GM19035 (cell line): ENCODE data around the gene DNAH8.

Source experiments
- ATAC-seq: cut with Tn5 transposase; IDR thresholded peaks from one replicate; pipeline ENCODE4 v1.9.1; 2021; ENCODE audit not compliant: unreplicated experiment

Gene DNAH8

DNA sequence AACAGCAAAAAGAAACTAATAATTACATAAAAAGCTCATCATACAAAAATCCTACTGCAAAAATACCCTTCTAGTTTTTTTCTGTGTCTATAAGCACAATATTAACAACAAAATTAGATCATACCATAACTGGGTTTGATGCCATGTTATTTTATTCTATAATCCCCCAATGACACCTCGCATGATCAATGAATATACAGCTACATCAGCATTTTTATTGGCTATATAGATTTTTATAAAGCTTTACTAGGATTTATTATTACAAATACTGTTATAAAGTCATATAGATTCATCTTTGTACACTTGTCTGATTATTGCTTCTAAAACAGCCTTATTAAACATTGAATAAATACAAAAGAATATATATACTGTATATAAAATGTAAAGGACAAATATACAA, 288.4 kb downstream of the DNAH8 start:
- ATAC-seq: no peak

DNA sequence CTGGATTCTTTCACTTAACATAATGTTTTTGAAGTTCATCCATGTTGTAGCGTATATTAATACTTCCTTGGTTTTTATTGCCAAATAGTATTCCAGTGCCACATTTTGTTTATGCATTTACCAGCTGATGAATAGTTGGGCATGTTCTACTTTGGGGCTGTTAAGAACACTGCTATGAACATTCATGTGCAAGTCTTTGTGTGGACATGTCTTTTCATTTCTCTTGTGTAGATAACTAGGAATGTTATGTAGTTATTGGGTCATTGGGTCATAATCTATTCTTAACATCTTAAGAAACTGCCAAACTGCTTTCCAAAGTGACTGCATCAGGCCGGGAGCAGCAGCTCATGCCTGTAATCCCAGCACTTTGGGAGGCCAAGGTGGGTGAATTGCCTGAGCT, 289.7 kb downstream of the DNAH8 start:
- no peak for ATAC-seq

DNA sequence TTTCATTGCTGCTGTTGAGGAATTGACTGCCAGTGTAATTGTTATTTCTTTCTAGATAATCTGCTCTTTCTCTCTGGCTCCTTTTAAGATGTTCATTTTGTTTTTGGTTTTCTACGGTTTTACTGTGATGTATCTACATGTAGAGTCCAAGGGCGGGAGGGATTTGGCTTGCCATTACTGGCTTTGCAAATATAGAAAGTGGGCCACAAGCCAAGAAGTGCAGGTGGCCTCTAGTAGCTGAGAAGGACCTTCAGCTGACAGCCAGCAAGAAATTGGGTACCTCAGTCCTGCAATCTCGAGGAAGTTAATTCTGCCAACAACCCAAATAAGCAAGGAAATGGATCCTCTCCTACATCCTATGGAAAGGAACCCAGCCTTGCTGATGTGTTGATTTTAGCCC, 290.7 kb downstream of the DNAH8 start:
- no peak for ATAC-seq

DNA sequence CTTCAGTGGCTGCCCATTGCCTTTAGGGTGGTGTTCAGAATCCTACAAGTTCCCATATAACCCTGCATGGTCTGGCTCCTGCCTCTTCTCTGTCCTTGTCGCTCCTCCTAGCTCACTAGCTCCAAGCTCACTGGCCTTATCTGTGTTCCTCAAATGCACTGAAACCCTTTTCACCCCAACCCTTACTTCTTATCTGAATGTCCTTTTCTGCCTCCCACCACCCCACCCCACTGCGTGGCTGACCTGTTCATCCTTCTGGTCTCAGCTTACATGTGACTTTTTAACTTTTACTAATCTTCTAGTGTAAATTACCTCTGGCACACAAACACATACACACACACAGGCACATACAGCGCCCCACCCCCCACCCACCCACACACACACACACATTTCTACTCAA, 292.5 kb downstream of the DNAH8 start:
- ATAC-seq: no peak

DNA sequence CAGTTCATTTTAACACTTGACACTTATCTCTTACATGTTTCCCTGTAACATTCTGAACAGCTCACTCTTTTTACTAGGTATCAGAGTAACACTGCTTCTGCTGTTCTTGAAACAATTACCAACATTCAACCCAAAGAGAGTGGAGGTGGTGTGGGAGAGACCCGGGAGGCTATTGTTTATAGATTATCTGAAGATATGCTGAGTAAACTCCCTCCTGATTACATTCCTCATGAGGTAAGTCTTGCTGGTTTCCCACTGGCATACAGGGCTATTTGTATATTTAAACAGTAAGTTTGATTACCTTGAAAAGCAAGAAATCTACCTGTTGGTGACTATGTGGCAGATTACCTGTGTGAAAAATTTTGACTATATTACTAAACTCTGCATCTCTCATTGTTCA, 293.6 kb downstream of the DNAH8 start:
- no peak for ATAC-seq

DNA sequence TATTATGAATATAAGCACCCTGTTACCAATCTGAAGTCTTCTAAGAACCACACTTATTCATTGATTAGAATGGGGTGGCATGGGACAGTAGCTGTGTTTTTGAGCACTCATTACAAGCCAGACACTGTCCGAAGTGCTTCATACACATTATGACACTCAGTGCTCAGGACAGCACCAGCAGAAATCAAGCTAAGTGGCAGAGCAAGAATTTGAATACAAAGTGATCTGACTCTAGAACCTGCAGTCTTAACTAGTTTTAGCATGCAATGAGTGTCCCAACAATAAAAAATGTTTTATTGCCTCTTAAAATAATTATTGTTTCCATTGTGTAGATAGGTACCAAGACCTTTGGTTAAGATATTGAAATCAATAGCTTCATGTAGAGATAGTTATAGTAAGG, 294.4 kb downstream of the DNAH8 start:
- ATAC-seq: no peak

DNA sequence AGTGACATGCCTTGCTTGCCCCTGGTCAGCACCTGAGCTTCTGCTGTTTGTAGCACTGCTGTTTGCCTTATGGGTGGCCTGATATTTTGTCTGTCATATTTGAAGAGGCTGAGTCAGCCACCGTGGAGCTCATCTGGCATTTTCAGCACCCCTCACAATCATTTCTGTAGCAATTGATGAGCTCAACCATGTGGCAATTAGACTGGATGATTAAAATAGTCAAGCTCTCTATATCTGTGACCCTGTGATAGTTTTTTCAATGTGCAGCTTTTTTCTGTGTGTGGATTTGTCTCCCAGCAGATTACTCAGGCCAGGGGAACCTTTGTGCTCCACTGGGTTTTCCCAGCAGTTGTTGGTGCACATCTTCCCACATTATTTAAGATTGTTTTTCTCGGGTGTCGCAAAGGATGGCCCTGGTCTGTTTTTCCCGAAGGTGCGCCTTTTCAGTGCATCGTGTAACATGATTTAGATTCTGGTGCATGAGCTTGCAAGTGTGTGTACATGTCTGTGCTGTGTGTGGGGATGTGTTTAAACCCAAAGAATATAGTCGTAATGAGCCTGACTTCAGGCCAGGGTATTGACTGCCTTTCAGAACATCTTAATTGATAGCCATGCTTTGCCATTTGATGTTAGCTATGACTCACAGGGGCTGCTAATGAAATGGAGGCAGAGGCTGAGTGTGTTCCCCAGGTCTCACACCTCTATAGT, 301.9 kb downstream of the DNAH8 start:
- ATAC-seq: no peak

DNA sequence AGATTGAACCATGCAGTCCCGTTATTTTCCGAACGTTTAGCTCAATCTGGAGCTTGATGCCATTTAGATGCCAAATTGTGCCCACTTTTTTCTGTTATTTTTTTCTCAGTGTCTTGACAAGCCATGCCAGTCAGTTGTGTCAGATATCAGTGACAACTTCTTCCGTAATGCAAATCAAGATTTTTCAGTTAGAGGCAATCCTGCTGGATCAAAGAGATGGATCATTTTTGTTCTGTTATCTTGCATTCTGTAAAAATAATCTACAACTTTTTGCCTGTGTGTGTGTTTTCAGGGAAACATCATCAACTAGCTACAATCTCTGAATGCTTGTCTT, 302.4 kb downstream of the DNAH8 start:
- ATAC-seq: no peak

DNA sequence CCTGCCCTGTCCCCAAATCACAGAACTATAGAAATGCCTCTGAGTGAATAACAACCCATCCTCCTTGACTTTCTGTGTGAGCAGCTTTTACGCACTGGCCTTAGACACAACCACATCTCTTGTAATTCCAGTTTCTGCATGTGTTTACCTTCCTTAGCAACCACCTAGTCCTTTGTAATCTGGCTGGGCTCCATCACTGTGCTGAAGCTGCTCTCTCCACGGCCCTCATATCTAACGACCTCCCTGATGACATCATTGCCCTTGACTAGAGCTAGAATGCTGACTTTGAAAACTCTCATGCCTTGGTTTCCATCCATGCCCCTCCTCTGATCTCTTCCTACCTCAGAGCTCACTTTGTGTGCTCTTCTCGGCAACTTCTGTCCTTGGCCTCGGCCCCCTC, 303.0 kb downstream of the DNAH8 start:
- ATAC-seq: no peak

DNA sequence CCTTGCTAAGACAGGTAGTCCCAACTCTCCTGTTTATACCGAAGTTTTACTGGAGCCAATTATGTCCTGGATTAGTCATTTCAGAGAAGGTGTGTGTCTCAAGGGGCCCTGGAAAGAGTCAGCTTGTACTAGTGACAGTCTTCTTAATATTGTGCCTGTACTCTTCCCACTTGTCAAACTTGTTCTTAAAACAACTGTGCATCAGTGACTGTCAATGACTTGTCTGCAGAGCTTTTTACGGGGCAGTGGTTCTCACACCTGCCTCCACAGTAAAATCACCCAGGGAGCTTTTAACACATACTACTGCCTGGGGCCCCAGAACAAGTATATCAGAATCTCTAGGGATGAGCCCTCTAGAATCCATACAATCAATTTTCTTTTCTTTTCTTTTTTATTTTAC, 305.0 kb downstream of the DNAH8 start:
- ATAC-seq: no peak

DNA sequence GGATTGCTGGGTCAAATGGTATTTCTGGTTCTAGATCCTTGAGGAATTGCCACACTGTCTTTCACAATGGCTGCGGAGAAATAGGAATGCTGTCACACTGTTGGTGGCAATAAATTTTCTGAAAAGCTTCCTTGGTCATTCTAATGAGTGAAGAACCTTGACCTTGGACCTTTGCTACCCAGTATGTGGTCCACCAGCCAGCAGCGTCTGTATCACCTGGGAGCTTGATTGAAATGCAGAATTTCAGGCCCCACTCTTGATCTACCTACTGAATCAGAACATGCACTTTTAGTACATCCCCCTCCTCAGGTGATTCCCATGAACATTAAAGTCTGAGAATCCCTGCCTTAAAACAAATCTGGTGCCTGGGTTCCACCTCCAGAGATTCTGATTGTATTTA, 305.9 kb downstream of the DNAH8 start:
- ATAC-seq: no peak

DNA sequence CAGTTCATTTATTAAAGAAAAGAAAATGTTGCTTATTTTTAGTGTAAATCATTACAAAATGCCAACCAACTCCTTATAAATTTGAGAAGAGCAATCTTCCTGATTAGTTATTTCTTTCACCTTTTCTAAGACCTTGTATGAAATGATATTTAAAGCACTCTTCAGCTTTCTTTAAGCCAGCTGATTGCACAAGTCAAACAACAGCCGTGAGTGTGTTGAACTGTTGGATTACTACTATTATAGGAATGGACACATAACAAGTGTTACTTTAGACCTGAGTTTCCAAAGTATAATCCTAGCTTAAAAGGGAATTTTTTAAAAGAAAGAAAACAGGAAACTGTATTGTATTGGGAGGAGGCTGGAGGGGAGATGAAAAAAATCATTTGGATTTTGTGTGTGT, 306.7 kb downstream of the DNAH8 start:
- ATAC-seq: no peak

DNA sequence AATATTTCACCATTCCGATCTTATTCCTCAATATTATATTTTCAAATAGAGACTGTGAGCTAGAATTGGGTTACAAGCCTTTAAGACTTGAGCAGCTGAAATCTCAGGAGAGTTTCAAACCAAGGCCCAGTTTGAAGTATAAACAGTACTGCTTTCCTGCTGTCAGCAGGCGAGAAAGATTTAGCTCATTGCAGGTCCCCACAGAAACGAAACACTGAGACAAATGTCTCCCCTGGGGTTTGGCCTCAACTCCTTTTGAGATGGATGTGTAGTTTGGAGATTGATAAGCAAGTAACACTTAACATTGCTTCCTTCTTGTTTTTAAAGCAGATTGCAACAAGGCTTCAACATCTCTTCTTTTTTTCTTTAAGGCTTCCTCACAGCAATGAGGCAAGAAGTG, 311.1 kb downstream of the DNAH8 start:
- ATAC-seq: no peak

DNA sequence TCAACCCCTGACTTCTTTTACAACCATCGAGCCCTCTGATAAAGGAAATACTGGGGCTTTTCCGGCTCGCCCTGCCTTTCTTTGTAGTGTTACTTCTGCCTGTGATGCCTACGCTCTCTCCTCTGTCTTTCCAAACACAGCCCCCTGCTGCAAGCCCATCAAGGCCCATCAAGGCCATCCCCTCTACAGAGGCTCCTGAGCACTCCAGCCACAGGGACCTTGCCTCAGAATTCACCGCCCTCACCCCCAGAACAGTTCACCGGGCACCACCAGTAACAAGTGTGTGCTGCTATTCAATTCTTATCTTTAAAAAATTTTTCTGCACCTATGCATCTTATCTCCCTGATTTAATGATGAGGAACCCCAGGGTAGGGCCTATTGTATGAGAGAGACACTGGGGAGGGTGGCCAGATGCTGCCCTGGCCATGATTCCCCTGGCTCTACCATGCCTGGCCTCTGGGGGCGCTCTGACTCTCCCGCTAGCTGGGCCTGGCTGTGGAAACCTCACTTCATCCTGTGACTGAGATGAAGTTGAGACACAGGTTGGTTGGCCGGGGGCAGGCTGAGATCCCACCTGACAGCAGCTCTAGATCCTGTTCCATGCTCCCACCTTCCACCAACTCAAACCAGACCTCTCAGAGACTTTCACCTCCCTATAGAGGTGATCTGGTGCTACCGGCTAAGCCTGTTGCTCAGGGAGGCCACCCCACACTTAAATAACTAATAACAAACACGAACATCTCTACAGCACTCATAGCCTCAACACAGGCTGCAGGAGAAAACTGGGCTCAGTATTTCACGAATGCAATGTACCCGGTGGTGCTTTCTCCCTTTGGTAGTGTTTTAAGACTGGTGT, 314.3 kb downstream of the DNAH8 start:
- ATAC-seq: peak; percentile 53

DNA sequence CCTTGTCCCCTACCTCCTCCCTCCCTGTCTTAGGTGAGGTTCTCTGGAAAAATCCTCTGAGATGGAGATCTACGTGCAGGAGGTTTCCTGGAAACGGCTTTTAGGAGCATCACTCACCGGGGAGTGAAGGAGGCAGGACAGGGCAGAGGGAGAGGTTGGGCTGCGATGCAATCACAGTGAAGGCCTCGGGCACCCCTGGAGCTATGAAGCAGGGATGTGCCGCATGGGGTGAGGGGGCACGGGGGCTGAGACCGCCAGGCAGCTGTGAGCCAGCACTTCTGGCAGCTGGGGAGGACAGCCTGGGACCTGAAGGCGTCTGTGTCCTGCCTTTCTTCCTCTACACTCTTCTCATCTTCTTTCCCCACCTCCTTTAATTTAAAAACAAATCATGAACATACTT, 320.6 kb downstream of the DNAH8 start:
- no peak for ATAC-seq

DNA sequence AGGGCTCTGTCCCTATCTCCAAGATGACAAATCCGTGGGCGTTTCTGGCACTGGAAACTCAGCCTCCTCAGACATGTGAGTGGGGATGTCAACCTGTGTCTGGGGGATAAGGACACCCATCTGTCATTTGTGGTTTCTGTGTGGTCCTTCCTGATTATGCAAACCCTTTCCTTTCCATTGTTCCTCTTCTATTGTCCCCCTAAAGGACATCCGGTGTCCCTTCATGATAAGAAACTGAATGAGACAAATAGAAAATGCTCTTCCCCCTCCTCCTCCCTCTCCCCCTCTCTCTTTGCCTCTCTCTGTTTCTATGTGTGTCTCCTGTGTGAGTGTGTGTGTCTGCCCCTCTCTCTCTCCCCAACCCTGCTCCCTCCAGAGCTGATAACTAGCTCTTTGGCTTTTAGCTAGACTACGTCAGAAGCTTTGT, 322.0 kb downstream of the DNAH8 start:
- ATAC-seq: no peak

DNA sequence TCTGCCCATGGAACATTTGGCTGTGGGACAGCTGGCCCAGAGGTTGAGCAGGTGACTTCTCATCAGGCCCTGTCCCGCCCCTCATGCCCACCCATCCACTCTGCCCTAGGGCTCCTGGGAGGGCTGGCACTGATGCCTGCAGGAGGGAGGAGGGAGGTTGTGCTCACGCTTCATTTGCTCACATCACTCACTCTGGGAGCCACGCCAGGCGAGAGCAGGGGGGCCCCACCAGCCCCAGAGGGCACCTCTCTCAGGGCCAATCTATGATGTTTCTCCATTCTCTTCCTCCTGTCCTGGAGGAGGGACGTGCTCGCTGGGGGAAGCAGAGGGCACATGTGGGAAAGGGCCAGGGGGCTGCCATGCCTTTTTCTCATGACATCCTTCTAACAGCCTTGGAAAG, 322.6 kb downstream of the DNAH8 start:
- no peak for ATAC-seq

DNA sequence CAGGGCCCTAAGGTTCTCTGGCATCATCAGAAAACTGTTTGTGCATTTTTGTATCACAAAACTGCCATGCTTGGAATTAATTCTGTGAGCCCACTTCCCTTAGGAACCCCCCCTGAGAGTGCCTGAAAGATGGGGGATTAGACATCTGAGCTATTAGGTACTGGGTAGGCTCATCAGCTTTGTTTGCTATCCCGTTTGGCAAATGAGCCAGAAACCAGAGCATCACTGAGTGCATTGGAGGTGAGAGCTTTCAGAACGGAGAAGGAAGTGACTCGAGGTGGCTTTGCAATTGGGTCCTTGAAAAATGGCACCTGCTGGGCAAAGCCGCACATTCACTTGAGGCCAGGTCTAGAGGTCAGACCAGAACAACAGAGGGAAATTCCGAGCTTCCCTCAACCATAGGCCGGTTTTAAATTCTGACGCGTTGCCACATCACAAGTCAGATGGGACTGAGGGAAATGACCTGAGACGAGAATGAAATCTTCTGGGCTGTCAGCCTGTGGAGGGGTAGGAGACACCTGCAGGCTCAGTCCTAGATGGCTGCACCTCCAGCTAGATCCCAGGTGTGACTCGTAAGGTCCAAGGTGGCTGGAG, 325.1 kb downstream of the DNAH8 start:
- ATAC-seq: no peak

DNA sequence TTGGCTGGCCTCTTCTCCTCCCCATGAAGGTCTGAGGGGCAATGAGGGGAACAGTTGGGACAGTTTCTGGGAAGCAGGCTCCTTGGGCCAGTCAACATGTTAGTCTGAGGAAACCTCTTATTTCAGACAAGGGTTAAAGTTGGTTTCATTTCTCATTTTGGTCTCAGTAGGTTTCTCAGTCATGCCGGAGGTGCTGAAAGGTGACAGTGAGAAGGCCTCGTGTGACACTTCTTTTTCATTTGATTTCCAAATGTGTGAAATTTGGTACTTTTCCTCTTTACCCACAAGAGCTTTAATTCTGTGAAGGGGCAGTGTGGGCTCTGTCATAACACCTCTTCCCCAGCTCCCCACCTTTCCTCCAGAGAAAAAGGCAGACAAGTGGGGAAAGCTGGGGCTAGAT, 326.0 kb downstream of the DNAH8 start:
- ATAC-seq: no peak

DNA sequence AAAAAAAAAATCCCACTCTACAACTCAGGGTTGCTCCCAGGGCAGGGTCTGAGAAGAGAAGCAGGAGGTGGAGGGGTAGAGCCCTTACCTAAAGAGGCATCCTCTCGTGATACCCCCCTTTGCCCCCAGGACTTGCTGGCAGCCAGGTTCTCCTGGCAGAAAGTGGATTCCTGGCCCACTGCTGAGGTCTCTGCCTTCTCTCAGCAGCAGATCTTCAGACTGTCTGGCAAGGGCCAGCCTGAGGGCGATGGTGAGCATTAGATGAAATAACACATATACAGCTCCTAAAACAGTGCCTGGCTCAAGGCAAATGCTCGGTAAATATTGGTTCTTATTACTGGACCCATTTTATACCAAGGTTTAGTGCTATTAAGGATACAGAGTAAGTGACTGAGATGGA, 328.7 kb downstream of the DNAH8 start:
- ATAC-seq: no peak

DNA sequence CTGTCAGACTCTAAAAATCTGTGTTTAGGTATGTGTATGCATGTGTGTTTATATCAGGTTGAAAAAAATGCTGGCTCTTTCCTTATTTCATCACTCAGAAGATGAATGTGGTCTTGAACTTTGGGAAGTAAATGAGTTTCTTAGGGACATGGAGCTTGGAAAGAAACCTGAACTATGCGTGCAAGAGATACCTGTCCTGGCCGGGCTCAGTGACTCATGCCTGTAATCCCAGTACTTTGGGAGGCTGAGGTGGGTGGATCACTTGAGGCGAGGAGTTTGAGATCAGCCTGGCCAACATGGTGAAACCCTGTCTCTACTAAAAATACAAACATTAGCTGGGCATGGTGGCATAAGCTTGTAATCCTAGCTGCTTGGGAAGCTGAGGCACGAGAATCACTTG, 329.1 kb downstream of the DNAH8 start:
- ATAC-seq: no peak
